GM19043 (cell line): ENCODE data around the gene EPHA4.
A peak's percentile ranks its signal among the peaks of the same experiment; 100 is the strongest.

Source experiments
- ATAC-seq: cut with Tn5 transposase; IDR thresholded peaks from one replicate; pipeline ENCODE4 v1.9.1; 2021; ENCODE audit warnings: low read depth; ENCODE audit not compliant: unreplicated experiment

Gene EPHA4

GRCh38 chr2:221480821-221481220 lies 91.3 kb downstream of the EPHA4 start:
- ATAC-seq: no peak

- no peak for ATAC-seq
Measured at GRCh38 chr2:221480163-221480562, 91.9 kb downstream of the EPHA4 start.

DNA sequence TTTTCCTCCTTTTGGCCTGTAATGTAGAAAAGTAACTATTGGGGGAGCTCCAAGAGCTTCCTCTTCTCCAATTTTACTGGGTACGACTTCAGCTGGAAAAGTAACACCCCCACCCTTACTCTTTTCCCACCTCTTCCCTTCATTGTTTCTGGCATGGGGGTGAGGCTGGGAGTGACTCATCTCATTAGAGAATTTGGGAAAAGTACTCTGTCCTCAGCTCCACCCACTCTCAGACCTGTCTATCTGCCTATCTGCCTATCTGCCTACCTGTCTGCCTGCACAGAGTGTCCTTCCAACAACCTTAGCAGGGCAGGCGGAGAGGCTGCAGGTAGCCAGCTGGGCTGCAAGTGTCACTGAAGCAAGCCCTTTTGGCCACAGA lies 93.6 kb downstream of the EPHA4 start:
- no peak for ATAC-seq

DNA sequence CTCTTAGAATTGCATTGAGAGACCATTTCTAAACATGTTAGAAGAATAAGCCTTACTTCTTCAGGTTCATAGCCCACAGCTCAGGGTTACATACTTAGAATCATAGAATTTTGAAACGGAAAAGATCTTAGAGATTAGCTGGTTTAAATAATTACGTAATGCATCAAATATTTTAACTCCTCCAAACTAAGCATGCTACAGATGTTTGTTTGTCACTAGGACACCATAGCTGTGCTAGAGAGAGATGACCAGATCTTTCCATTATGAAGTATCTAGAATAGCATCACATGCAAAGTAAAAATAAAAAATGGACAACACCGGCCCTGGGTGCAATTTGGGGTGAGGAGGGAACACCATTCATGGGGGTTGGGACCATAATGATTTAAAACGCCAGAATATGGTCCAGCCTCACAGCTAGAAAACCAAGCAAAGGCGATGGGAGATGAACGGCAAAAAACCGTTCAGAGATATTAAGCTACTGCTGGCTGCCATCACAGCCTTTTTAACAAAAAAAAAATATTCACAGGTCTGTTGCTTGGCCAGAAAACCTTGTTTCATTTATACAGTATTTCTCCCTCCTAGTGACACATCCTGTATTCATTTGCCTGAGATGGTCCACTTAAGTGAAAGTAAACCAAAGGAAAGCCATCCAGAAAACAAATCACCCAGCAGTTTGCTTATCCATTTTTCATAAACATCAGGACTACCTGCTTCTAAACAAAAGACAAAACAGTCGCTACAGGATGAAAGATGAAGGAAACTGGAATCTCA lies 94.2 kb downstream of the EPHA4 start:
- no peak for ATAC-seq

GRCh38 chr2:221476195-221476594 lies 95.9 kb downstream of the EPHA4 start:
- no peak for ATAC-seq

DNA sequence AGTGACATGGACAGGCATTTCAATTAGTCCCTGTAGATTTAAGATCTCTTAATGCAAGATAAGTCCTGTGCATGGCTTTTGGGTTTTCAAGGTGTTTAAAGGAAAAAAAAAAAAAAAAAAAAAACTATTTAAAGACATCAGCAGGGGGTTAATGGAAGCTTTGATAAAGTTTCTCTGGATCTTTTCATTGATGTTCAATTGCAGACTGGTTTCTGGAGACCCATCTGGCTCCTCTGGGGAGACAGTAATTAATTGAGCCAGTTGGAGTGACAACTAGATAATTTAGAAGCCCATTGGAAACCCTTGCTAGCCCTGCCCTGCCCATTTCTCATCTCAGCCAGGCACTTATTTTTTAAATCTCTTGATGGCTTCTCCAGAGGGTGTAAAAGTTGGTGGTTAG lies 98.7 kb downstream of the EPHA4 start:
- no peak for ATAC-seq

DNA sequence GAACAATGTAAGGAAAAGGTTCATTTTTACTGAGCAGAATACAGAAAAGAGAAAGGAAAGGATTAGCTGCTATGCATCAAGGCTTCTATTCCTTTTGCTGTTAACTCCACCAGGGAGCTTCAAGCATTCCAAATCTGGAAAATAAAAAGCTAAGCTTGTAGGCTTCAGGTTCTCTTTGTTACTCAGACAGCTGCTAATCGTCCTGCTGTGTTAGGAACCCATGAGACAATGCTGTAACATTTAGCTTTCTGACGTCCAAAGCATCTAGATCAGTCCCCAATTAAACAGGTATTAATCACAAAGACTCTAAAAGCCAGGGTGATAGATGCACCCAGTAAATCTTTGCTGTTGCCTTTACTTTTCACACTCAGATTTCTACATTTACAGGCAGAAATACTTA lies 103.8 kb downstream of the EPHA4 start:
- no peak for ATAC-seq

- ATAC-seq: no peak
Measured at GRCh38 chr2:221467610-221468009, 104.5 kb downstream of the EPHA4 start.

DNA sequence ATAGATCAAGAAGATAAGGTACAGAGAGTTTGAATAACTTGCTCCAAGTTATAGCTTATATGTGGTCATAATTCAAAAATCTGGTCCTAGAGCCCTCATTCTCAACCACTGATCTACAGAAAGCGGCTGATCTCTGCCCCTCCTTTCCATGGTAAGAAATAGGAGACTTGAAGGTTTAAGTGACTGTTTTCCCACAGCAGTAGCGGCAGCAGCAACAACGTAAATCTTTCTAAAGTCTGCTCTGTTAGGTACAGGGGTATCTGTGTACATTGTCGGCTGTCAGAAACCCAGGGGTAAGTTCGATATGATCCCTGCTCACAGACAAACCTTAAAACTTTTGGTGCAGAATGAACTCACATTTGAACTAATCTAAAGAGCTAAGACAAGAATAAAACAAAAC lies 105.4 kb downstream of the EPHA4 start:
- ATAC-seq: no peak

GRCh38 chr2:221465776-221466175 lies 106.3 kb downstream of the EPHA4 start:
- ATAC-seq: peak; percentile 73

GRCh38 chr2:221464971-221465370 lies 107.1 kb downstream of the EPHA4 start:
- no peak for ATAC-seq

- ATAC-seq: no peak
Measured at GRCh38 chr2:221463241-221463896, 108.7 kb downstream of the EPHA4 start.

GRCh38 chr2:221461901-221462300 lies 110.2 kb downstream of the EPHA4 start:
- ATAC-seq: no peak

DNA sequence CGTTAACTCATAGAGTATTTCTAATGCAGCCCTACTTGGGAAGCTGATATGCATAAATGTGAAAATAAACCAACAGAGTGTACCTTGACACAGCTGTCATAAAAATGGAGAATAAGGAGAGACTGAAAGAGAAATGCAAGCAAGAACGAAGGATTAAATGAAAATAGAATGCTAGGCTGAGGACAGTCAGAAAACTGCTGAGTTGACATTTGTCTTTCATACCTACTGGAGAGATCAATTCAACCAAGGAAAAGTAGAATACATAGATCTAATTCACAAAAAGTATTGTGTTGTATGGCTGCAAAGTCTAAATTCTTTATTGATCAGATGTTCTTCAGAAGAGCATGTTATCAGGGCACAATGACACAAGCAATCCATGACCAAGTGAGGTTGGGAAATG lies 112.0 kb downstream of the EPHA4 start:
- no peak for ATAC-seq

- no peak for ATAC-seq
Measured at GRCh38 chr2:221458578-221458977, 113.5 kb downstream of the EPHA4 start.

GRCh38 chr2:221455214-221455613 lies 116.9 kb downstream of the EPHA4 start:
- ATAC-seq: no peak

GRCh38 chr2:221454459-221455105 lies 117.5 kb downstream of the EPHA4 start:
- no peak for ATAC-seq

GRCh38 chr2:221451862-221452788 lies 120.0 kb downstream of the EPHA4 start:
- ATAC-seq: no peak

DNA sequence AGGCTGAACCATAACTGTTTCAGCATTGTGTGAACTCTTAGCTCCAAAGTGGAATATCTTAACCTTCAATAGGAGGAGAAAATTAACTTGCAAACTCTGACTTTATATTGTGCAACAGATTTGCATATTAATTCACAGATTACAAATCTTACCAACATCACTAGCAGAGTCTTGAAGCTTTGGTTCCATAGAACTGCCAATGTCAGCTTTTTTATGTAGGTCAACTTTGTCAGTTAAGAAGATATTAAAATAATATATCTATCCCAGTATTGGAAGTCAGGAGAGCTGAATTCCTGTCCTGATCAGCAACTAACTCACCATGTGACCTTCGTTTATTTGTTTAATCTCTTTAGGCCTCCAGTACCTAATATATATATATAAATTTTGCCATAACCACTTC lies 121.8 kb downstream of the EPHA4 start:
- ATAC-seq: no peak

DNA sequence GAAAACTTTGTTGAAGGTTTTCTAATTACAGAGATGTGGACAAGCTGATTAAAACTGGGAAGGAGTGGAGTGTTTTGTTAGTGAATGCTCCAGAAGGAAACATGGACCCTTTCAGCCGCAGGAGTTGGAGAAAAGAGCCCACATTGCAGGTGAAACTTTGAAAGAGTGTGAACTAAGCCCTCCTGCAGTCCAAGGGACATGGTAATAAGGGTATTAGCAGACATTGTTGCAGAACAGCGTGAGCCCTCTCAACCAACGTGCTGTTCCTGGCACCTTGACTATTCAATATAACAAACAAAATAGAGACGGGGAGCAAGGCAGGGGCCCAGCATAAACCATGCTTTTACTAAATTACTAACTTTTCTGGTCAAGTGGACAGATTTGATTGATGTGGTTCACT lies 122.7 kb downstream of the EPHA4 start:
- no peak for ATAC-seq
